Stimulated activated CD4-positive, alpha-beta T cell treated with anti-CD3 and anti-CD28 coated beads, Interleukin-1b, Interleukin-23, amount 100 ng/mL, for 1 hour (primary cell): ENCODE results near the gene SH3RF1.
"Not testable (repeated sequence)": the region's sequence is repeated elsewhere in the genome, so short reads cannot be mapped to it uniquely, and the experiment has no call there.

Experiments
- DNase-seq, 2 donors: peaks; one replicate each; pipeline ENCODE4 v3.0.0-alpha.2; 2020; ENCODE audit warnings: low read depth in 2 of 2

Gene SH3RF1

DNA sequence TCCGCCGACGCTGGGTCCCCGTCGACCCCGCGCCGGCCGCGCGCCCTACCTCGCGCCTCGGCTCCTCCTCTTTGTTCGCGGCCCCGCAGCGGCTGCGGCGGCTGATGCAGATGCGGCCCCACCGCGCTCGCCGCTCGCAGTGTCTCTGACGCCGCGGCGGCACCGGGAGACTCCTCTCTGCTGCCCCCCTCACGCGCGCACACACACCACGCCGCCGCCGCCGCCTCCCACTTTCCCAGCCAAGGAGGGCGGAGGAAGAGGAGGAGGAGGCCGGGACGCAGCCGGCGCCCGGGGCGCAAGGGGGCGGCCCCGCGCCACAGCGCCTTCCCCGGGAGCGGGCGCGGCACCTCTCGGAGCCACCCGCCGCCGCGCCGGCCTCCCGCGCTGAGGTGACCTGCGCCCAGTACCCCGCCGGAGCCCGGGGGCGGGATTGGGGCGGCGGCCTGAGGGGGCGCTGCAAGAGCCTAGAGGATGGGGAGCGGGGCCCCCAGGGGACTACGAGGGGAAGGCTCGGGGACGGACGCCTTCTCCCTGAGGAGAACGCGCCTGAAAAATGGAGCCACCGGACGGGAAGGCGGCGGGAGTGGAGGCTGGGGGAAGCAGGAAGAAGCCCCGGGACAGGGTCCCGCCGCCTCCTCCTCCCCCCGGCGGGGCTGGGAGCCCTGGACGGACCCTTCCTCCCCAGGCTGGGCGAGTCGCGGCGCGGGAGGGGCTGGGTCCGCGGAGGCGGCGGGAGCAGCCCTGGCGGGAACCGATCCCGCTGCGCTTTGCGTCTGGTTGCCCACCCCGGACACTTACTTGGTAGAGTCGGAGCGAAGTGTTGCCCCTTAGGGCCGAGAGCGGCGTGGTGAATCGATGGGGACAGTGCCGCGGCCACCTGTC lies at the start of gene SH3RF1:
Gene SH3RF1 (minus strand): TSS at position 147 of the 882 bp plus-strand sequence. CDS start 1,744 bp downstream, outside the sequence.
- DNase-seq: no peak

DNA sequence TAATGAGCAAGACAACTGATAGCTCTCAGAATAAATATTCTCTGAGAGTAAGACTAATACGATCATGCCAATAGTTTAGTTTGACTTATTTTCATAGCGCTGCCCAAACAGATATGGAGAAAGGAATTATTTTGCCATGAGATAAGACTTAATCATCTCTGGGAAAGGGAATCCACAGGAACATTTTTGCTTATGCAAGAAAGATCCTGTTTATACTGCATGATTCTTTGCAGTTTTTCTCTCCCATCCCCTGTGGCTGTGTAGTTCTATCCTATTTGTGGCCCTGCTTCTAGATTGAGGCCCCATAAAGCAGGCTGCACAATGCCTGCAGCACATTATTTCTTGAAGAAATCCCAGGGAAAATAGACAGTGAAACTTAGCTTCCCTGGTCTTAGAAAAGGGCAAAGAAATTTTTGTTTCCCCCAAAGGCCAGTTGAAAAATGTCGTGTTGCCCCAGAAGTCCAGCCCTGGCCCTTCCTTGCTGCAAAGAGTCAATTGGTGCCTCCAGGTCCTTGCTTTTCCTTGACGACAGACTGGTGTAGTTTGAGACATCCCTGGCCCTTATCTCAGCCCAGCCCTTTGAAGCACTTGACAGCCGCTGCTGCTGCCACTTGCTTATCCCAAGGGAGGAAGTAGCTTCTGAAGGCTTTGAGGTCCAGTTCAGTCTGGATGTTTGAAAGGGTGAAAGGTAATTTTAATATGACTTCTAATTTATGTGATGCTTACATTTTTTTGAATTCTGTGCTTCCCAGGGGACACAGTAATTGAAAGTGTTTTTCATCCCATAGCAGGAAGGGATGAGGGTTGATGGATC lies 45.0 kb upstream of the SH3RF1 start:
- no peak for DNase-seq

DNA sequence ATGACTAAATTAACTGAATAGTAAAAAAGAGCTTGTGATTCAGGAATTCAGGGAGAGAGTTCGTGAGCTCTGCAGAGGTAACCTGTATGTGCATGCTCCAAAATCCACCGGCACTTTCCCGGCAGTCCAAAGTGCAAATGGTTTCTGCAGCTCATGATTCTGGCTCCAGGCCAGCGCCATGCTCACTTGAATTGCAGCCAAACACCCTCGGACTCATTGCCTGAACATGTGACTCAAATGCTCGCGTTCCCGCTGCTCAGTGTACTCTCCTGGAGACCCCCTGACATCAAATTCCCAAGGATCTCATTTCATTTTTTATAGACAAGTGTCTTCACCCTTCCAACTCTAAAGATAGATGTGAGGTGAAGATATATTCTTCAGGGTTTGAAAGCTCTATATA lies 44.1 kb upstream of the SH3RF1 start:
- no peak for DNase-seq

DNA sequence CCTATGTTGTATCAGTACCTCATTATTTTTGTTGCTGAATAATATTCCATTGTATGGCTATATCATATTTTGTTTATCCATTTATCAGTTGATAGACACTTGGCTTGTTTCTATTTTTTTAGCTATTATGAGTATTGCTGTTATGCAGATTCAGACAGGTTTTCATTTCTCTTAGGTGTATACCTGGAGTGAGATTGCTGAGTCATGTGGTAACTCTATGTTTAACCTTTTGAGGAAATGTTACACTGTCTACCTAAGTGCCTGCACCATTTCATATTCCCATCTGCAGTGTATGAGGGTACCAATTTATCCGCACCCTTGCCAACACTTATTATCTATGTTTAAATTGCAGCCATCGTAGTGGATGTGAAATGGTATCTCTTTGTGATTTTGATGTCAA lies 43.0 kb upstream of the SH3RF1 start:
- DNase-seq: no peak

DNA sequence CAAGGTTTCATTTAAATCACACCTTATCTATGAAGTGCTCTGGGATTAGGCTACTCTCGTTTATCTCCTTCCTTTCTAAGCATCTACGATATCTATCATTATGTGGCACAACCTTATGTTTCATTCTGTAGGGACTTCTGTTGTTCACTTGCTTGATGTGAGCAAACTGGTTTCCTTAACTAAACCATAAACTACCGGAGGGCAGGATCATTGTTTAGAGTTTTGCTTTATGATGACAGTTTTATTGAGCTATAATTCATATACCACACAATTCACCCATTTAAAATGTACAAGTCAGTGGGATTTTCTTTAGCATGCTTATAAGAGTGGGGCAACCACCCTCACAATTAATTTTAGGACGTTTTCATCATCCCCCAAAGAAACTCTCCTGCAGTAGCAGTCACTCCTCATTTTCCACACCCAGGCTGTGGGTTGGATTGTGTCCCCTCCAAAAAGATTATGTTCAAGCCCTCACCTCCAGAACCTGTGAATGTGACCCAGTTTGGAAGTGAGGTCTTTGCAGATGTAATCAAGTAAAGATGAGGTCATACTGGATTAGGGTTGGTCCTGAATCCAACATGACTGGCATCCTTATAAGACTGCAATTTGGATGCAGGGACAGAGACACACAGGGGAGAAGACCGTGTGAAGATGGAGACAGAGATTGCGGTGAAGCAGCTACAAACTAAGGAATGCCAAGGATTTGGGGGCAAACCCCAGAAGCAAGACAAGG lies 42.1 kb upstream of the SH3RF1 start:
- no peak for DNase-seq

DNA sequence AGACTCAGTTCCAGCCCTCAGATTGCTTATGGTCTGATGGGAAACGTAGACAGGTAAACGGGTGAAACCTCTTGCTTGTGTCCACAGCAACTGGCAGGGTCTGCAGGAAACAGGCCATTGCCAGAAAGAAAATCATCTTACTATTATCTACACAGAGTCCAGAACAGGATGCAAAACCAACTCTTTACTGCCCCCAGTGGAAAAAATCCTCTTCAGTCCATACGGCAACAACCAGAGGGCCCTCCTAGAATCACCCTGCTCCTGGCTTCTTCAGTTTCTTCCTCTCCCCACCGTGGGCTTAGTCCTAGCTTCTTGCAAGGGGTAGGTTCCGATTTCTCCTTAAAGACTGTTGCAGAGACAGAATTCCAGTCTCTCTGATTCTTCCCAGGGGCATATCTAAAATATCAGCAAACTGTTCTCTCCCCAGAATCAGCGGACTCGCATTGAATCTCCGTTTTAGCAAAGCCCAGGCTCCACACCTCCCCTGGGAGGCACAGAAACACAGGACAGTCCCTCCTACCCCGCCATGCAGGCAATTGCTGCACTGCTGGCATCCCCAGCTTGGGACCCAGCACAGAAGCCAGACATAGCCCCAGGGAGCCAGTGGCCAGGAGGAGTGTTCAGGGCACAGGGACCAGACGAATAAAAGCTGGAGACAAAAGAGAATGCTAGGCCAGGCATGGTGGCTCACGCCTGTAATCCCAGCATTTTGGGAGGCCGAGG lies 41.0 kb upstream of the SH3RF1 start:
- DNase-seq: no peak

DNA sequence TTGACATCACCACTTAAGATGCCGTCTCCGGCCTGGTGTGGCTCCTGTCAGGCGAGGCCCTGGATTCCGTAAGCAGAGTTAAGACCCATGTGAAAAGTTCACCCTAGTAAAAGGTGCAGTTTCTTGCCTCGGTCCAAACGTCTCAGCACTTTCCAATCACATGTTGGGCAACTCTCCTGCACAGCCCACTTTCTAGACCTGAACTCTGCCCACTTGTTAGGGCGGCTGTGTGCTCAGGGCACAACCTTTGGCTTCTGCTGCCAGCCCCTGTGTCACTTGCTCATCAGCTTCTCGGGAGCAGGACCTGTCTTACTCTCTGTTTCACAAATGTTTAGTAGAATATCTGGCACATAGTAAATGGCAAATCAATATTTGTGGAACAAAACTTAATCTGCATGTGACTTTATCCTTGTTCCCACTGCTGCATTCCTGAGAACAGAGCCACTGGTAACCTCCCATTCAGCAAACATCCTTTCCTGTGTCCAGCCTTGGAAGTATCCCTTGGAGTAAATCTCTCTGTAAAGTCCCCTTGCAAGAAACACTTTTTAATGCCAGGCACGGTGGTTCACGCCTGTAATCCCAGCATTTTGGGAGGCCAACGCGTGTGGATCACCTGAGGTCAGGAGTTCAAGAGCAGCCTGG lies 38.7 kb upstream of the SH3RF1 start:
- no peak for DNase-seq

DNA sequence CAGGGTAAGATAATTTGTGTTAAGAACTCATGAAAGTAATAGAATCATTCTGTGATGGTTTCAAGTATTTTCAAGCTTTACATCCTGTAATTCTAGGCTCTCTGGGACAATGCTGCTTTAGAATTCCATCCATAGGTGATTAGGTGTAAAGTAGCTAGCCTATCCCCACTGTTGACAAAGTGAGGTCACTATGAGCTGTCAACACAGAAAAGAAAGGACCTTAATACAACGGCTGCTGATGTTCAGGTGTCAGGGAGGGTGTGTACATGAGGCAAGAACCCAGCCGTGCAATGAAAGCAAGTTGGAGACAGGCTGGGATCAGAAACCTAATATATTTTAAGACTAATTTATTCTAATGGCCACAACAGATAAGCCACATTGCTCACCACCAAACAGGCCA lies 36.8 kb upstream of the SH3RF1 start:
- DNase-seq: no peak

DNA sequence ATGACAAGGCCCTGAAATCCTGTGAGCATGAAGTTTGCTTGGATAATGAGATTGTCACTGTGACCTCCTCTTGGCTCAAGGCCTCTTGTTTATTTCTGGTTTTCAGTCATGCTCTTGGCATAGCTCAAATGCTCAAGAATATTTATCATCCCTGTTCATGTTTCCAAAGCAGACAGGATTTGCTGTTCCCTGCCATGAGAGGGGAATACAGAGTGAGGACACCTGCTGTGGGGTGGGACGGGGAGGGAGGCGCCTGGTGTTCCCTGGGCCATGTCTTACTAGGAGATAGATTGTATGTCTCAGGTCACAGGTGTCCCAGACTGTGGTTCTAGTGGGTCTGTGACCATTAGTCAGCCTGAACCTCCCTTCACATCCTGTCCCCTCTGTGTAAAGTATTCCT lies 34.9 kb upstream of the SH3RF1 start:
- DNase-seq: no peak

DNA sequence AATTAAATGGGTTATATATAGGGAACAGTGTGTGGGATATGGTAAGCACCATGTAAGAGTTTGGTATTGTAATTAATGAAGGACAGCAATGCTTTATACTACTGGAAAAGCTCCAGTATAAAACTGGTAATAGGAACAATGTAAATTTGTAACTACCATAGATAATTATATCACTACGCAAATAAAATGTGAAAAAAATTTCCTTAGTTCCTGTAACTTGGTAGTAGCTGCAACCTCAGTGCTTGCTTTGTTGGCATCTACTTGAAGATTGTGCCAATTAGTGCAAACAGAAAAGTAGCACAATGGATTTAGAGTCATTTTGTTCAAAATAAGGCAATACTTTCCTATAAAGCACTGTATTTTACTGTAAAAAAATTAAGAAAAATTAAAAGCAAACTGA lies 34.4 kb upstream of the SH3RF1 start:
- DNase-seq: no peak

DNA sequence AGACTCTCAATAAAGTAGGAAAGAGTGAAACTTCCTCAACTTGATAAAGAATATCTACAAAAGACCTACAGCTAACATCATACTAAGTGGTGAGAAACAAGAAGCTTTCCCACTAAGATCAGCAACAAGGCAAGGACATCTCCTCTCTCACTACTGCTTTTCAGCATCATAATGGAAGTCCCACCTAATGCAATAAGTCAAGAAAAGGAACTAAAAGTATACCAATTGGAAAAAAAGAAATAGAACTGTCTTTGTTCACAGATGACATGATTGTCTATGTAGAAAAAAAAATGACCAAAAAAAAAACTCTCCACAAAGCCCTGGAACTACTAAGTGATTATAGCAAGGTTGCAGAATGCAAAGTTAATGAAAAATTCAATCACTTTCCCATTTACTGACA lies 25.1 kb upstream of the SH3RF1 start:
- no peak for DNase-seq

DNA sequence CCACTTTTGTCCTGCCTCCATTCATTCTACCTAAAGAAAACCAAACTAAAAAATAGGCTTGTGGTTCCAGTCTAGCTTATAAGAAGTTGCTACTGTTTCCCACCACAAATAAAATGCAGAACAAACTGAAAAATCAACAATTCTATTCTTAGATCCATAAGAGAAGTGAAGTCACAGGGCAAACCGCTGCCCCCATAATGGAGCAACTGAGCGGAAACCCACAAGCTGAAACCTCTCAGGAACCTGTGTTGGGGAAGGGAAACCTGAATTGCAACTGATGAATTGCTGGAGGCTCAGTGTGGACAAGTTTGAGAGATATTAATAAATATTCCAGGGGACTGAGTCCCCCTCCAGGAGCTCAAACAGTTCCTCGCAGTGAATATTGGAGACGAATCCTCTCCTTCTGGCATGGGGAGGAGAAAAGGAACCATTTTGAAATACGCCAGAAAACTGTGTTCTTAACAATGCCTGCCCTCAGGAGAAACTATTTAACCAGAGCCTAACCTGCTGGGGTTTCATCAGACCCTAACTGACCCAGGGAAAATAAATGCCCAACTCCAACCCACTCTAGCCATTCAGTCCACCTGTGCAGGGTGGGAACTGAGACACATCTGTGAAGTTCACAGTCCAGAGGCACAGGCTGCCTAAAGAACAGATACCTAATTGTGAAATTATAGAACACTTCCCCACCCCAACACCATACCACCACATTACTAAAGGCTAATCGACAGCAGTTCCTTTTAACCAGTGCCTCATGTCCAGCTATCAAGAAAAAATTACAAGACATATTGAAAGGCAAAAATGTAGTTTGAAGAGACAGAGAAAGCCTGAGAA lies 22.8 kb upstream of the SH3RF1 start:
- no peak for DNase-seq

DNA sequence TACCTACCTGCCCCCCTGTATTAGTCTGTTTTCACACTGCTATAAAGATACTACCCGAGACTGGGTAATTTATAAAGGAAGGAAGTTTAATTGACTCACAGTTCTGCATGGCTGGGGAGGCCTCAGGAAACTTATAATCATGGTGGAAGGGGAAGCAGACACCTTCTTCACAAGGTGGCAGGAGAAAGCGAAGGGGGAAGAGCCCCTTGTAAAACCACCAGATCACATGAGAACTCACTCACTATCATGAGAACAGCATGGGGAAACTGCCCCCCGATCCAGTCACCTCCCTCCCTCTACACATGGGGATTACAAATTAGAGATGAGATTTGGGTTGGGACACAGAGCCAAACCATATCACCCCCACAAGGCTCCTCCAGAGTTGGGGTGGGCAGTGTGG lies 17.2 kb upstream of the SH3RF1 start:
- not testable (repeated sequence) for DNase-seq

DNA sequence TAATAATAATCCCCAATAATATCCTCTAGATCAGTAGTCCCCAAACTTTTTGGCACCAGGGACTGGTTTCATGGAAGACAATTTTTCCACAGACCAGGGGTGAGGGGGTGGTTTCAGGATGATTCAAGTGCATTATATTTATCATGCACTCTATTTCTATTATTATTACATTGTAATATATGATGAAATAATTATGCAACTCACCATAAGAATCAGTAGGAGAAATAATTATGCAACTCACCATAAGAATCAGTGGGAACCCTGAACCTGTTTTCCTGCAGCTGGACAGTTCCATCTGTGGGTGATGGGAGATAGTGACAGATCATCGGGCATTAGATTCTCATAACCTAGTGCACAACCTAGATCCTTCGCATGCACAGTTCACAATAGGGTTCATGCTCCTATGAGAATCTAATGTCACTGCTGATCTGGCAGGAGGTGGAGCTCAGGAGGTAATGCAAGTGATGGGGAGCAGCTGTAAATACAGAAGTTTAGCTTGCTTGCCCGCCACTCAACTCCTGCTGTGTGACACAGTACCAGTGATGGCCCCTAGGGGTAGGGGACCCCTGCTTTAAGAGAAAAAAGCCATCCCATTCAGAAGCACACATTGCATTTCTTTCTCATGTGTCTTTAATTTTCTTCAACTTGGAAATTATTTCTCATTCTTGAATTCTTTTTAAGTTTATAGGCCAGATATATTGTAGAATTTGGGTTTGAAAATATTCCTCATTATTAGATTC lies 16.0 kb upstream of the SH3RF1 start:
- no peak for DNase-seq

DNA sequence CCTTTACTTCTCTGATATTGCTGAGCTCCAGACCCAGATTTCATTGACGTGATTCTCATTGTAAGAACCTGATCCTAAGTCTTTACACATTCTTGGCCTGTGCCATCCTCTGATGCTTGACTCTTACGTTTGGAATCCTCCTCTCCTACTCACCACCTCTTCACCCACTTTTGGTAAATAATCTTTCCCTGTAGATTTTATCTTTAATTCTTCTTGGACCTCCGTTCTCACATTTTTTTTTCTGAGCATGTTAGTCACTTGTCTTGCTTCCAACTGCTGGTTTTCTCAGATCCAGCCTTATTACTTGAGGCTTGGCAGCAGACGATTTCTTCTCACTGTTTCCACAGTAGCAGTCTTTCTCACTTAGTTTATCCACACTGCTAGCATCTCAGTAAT lies 12.4 kb upstream of the SH3RF1 start:
- no peak for DNase-seq

DNA sequence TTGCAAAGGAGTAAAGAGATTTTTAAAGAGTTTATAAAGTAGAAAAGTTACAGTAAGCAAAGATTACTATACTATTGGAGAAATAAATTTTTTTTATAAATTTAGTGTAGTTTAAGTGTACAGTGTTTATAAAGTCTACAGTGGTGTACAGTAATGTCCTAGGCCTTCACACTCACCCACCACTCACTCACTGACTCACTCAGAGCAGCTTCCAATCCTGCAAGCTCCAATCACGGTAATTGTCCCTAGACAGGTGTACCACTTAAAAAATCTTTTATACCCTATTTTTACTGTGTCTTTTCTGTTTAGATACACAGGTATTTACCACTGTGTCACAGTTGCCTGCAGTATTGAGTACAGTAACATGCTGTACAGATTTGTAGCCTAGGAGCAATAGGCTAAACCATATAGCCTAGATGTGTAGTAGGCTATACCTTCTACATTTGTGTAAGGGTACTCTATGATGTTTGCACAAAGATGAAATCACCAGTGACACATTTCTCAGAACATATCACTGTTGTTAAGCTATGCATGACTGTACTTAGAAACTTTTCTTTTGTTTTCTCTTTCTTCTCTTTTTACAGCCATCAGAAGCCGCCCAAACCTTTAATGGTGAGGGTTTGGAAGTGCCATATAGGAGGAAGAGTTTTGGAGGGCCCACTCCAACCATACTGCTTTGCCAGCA lies 11.8 kb upstream of the SH3RF1 start:
- DNase-seq: no peak

DNA sequence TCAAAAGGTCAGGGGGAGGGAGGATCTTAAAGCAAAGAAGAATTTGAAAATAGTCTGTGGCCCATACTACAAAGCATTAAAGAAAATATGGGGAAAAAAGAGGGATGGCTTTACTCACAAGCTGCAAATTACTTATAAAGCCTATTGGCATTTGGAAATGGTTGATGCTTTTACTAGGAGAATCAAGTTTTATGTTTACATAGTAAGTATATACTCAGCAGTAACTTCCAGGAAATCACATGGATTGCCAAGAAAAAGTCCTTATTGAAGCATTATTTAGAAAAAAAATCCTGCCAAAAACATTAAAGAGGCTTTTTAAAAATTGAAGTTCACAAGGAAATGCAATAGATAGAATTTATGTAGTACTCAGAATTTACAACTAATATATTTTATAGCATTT lies 8.4 kb upstream of the SH3RF1 start:
- DNase-seq: no peak

DNA sequence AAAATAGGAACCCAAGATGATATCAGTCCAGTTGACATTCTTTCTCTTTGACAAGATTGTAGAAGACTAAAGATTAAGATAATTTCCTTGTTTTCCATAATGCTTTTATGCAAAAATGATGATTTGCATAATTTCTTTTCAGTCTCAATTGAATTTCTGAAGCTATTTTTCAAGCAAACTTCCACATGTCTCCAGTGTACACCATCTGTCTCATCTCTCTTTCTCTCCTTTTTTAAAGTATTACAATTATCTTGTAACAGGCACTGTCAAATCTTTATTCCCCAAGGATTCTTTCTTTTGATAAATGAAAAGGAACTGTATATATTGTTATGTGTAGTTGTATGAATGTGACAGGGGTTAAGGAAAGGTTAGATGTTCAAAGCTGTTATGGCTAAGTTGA lies 7.9 kb upstream of the SH3RF1 start:
- no peak for DNase-seq

DNA sequence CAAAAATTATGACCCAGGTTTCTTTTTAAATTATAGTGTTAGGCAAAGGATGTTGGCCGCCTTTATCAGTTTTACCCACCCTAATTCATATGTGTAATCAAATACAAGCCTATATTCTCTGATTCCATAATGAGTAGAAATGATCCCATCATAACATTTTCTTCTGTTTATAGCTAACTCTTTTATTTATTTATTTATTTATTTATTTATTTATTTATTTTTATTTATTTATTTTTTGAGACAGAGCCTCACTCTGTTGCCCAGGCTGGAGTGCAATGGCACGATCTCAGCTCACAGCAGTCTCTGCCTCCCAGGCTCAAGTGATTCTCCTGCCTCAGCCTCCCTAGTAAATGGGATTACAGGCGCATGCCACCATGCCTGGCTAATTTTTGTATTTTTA lies 7.1 kb upstream of the SH3RF1 start:
- not testable (repeated sequence) for DNase-seq
